IPS-NIHi7 (cell line): ENCODE data around the gene LAD1.

Experiments
- DNase-seq: peaks from one replicate; pipeline ENCODE4 v3.0.0; 2012; ENCODE audit warnings: mixed read lengths; ENCODE audit errors: extremely low spot score

Gene LAD1, protein sequence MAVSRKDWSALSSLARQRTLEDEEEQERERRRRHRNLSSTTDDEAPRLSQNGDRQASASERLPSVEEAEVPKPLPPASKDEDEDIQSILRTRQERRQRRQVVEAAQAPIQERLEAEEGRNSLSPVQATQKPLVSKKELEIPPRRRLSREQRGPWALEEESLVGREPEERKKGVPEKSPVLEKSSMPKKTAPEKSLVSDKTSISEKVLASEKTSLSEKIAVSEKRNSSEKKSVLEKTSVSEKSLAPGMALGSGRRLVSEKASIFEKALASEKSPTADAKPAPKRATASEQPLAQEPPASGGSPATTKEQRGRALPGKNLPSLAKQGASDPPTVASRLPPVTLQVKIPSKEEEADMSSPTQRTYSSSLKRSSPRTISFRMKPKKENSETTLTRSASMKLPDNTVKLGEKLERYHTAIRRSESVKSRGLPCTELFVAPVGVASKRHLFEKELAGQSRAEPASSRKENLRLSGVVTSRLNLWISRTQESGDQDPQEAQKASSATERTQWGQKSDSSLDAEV

DNA sequence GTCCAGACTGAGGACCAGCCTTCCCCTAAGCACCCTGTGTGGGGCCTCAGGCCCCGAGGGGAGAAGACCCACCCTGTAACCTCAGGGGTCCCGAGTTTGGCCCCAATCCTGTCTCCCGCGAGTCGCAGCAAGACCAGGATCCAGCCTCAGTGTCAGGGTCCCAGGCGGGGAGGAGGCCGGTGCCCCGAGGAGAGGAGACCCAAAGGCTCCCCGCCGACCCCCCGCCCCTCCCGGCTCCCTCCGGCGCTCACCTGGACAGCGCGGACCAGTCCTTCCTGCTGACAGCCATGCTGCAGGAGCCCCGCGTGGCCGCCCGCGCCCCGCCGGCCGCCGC lies at the start of gene LAD1:
Gene LAD1, minus strand, starts transcription at position 307 of the 334 bp plus-strand sequence. Its CDS starts 18 bp downstream, at position 289.
- DNase-seq: no peak

DNA sequence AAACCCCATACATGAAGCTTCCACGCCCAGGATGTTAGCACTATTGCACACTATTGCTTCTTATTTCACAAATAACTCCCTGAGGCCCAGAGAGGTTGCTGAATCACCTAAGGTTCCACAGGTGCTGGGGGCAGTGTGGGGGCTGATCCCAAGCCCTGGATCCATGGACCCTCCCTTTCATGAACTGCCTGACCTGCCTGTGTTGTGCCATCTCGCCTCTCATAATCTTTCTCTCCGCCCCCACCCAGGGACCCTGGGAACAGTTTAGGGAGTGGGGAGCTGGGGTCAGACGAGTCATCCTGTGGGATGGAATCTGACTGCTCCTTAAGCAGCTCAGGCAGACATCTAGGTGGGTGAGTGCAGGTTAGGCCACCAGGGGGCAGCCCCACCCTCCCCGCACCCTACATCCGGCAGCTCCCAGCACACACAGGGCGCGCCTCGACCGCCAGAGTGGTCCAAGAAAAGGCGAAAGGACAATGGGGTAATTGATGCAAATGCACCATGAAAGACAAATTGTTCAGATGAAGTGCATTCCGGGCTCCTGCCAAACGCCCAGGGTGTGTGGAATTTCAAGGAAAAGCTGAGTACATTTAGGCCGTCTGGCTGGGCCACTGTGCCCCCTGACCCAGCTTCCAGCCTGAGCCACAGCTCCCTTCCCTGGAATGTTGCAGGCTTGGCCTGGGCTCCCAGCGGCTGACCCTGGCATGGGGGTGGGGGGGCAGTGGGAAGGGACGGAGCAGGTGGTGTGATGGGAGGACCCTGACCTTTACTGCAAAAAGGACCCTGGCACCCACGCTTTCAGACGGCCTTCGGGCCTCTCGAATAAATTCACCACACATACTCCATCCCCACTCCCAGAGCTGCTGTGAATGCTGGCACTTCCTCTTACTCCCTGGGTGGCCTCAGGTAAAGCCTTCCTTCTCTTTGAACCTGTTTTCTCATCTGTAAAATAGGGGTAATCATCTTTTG lies 49.1 kb upstream of the LAD1 start:
- peak; percentile 88 for DNase-seq

DNA sequence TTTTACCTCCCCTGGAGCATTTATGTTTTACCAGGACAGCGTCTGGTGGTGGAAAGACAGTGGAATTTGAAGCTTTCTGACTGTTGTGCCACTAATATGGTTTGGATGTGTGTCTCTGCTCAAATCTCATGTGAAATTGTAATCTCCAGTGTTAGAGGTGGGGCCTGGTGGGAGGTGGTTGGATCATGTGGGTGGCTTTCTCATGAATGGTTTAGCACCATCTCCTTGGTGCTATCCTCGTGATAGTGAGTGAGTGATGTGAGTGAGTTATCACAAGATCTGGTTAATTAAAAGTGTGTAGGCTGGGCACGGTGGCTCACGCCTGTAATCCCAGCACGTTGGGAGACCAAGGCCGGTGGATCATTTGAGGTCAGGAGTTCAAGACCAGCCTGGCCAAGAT lies 46.2 kb upstream of the LAD1 start:
- DNase-seq: no peak

DNA sequence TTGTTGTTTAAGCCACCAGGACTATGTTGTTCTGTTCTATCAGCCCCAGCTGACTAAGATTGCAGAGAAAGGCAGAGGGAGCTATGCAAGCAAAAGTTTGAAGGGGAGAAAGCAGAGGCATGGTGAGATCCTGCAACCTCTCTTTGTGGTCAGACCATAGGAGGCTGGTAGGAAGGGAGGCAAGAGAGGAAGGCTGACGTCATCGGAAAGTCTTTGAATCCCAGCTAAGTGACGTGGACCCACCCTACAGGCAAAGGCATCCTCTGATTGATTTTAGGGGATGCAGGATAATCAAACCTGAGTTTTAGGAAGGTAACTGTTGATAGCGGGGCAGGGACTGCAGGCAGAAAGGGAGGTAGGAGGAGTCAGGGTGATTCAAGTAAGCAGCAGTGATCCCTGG lies 45.7 kb upstream of the LAD1 start:
- no peak for DNase-seq

DNA sequence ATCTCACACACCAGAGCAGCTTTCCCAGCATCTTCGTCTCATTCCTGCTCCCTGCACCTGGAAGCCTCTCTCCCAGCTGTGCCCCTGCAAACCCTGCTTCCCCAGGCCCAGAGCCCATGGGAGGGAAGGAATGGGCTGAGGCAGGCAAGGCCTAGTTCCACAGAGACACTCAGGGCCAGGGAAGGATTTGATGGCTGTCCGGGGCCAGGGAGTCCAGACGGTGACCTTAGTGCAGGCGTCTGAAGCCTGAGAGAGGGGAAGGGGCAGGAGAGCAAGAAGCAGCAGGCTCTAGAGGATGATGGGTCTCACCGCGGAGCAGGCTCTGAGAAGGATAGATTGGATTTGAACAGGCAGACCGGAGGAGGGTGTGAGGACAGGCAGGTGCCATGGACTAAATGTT lies 44.6 kb upstream of the LAD1 start:
- no peak for DNase-seq

DNA sequence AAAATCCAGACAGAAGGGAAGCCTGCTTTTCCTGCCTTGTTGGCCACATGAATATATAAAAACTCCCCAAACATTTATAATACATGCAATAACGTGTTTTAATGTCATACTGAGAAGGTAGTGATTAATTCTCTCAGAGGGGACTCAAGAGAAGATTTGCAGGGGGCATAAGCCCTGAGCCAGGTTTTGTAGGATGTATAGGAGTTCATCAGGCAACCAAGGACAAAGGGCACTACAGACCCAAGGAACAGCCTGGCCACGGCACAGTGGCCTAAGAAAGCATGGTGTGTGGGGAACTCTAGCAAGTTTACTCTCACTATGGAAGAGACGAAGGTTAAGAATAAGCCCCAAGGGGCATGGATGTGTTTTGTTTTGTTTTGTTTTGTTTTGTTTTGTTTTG lies 37.8 kb upstream of the LAD1 start:
- DNase-seq: no peak

DNA sequence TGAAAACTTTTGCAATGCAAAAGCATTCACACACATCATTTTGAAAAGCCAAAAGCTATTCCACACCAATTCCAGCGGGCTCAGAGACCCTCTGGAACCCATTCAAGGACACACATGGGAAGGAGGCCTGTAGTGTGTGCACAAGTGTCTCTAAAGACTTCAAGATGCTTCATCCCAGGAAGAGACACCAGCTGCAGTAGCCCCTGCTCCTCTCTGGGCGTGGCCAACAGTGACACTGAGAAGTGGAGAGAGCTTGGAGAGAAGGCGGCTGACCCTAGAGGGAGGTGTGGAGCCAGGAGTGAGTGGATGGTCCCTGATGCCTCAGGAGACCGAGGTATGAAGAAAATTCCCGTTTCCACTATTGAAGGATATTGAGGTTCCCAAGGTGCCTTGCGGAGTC lies 37.3 kb upstream of the LAD1 start:
- DNase-seq: peak; percentile 84

DNA sequence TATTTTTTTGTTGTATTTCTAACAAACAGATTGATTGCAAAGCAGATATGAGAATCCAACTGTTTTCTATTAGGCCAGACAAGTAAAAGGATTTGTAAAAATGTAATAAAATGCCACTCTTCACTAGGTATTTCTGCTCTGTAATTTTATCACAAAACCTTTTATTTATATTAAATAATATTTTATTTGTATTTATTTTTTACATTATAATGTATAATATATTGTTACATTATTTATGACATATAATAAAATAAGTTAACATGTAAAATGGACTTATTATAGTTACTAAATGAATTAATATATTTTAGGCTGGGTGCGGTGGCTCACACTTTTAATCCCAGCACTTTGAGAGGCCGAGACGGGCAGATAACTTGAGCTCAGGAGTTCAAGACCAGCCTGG lies 35.1 kb upstream of the LAD1 start:
- DNase-seq: no peak

DNA sequence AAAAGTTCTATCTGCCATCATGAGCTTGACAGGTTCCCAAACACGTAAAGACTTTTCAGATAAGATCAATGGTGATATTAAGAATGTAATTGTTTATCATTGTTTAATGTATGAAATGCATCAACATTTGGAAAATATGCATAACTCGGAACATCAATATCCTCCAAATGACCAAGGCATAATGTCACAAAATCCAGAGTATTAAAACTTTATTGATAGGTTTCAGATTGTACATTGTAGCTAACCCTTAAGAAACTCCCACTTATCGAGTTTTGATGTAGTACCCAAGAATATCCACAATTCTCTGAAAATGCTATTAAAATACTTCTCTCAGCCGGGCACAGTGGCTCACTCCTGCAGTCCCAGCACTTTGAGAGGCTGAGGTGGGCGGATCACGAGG lies 34.5 kb upstream of the LAD1 start:
- DNase-seq: no peak

DNA sequence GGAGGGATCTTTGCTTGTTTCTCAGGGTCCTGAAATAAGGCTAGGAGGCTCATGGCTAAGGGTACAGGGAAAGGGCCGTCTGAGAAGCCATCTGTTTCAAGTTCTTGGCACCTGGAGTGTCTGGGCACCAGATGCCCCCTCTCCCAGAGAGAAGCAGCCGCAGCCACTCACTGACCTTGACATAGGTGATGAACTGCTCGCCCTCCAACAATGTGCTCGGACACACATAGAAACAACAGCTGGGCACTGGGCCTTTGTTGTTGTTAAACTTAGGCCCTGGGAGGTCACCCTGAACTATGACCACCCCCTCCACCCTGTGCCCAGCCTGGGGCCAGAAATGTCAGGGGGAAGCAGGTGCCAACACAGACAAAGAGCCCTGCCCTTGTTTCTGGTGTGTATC lies 31.7 kb upstream of the LAD1 start:
- DNase-seq: no peak

DNA sequence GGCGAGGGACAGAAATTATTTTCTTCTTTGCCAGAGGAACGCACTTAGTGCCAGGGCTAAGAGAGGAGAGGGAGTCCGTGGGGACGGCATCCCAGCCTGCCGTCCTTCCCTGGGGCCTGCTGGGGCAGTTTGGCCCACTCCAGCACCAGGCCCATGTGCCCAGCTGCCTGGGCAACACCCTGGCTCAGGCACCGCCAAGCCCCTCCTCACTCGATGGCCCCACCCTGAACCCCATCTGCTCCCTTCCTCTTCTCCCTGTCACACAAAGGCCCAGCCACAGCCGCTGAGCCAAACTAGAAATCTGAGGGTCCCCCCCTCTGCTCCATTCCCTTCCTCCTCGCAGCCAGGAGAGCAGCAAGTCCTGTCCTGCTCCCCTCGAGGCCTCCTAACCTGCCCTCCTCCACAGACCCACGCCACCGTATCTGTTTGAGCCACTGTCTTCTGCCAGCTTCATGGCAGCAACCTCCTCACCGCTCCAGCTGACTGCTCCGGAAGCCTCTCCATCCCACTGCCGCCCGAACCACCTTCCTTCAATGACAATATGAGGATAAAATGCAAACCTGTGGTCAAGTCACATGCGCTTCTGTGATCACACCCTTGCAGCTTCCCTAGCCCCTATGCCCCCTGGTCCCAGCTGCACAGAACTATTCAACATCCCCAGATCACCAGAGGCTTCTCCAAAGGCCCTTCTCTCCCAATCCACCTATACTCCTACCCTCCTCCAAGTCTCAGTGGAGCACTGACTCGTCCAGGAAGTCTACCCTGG lies 30.8 kb upstream of the LAD1 start:
- no peak for DNase-seq

DNA sequence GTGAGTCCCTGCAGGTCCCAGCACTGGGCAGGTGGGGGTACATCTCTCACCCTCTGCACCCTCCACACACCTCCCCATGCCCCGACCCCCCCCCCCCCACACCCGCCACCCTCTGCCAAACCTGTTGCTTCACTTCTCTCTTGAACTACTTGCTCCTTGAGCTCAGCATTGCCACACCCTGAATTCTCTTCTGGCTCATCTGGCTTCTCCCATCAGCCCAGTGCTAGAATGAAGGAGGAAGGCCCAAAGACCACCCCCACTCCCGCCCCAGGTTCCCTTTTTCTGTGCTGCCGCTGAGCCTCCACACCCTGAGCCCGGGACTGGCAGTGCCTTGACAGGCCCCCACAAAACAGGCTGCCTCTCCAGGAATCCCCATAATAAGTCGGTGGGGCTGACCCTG lies 28.8 kb upstream of the LAD1 start:
- no peak for DNase-seq

DNA sequence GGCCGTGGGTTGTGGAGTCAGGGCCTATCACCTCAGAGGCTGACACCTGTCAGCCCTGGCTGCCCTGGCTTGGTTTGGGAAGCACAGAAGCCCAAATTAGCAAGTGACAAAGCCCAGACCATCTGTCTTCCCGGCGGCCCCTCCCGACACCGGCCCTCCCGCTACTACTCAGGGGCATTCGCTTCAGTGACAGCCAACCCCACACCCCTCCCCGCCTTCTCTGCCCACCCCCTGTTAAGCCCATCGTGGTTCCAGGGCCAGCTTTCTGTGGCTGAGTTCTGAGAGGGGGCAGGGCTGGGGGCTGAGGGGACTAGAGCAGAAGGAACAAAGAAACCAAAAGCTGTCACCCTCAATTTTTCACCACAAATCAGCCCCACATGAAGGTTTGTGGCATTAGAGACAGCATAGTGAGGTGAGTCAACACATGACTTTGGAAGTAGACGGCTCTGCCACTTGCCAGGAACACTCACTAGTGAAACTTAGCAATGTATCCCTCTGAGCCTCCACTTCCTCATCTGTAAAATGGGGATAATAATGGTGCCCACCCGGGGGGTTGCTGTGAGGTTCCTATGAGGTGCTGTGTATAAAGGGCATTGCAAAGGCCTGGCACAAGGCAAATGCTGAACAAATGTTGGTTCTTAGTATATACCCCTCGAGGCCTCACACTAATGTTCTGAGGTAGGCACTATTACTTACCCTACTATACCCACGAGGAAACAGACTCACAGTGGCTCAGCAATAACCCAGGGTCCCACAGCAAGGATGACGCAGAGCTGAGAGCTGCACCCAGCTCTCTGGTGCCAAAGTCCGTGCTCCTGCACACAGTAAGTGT lies 27.6 kb upstream of the LAD1 start:
- DNase-seq: no peak

DNA sequence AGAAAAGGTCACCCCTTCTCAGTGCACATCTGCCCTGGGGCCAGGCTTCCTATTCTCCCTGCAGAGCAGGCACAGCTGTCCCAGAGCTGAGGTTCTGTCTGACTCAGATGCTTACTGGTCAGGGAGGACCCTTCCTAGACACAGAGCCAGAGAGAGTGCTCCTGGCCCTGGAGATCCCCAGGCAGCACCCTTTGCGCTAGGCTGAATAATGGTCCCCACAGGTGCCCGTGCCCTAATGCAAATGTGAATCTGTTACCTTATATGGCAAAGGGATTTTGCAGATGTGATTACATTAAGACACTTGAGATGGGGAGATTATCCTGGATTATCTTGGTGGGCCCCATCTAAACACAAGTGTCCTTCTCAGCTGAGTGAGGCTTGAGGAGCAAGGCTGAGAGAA lies 25.0 kb upstream of the LAD1 start:
- DNase-seq: no peak

DNA sequence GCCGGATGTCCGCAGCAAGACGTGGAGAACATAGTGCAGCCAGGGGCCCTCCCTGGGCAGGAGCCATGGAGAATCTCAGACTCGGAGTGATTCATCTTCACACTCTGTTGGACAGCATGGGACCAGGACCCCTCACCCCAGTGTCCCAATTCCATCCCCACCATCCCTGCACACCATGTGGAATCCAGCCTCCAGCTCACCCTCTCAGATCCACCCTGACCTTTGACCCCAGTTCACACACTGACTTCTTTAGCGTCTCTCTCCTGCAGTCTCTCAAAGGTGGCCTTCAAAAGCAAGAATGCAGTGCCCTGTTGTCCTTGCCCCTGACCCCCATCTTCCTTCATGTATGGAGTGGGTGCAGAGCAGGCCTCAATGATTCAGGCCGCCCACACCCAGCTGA lies 24.5 kb upstream of the LAD1 start:
- no peak for DNase-seq

DNA sequence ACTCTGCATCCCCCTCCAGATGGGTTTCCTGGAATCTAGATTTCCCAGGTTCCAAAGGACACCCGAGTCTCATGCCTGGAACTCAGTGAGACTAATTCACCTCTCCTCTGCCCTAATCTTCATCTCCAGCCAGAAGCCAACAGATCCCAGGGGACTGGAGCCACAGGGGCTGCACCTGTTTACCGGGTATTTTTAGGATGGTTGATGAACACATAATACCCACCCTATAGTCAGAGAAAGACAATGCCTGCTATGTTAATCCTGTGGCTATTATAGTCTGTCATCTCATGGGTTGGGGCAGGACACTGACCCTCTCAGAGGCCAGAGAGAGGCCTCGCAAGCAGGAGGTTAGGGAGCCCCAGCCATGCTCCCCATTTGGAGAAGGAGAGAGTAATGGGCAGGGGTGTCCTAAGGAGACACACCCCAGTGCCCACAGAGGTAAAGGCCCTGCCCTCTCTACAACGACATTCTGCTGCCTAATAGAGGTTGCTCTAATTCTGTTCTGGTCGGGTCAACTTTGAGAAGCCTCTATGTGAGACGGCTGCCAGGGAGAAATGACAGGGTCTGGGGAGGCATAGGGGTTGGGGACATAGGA lies 23.4 kb upstream of the LAD1 start:
- no peak for DNase-seq

DNA sequence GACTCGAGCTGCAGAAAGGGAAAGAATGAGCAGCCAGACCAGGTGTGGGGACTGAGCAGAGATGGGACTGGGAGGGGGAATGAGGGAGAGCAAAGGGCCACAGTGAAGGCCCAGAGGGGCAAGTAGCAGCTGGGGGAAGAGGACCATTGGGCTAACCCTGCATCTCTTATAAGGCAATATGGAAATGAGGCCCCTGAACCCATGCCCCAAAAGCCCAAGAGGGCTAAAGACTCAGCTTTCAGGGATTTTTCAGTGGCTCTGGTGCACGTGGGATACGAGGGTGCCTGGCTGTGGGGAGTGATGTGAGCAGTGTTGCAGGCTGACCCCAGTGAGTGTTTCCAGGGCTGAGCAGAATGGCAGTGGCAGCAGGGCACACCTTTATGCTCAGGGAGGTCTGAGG lies 22.9 kb upstream of the LAD1 start:
- no peak for DNase-seq

DNA sequence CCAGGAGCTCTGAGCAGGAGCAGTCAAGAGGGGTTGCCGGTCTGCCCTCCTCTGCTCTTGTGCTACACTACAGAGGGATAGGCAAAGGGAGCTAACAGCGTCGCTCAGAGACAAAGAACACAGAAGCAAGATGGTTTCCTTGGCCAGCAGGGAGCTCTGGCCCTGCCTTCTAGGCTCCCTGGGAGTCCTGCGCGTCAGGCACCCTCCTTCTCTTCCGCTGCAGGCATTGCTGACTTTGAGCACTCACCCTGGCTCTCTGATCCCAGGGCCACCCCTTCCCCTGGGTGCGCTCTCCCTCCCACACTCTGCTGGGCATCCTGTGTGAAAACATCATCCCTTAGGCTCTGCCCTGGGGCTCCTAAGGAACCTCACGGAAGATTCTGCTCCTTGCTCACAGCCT lies 21.9 kb upstream of the LAD1 start:
- no peak for DNase-seq

DNA sequence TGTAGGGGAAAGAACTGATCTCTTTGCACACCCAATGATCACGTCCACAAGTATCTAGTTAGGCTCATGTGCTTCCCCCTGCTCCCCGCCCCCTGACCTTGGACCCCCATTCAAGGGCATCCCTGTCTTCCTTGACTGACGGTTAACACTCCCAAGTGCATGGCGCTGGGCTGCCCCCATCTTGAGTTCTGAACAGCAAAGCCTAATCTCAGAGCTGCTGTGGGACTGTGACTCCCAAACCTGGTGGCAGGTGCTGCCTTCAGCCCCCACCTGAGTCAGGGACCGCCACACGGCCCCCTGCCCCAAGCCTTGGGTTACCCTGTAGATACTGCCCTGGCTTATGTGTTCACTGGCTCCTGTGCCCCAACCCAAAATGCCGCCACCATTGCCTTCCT lies 21.5 kb upstream of the LAD1 start:
- no peak for DNase-seq

DNA sequence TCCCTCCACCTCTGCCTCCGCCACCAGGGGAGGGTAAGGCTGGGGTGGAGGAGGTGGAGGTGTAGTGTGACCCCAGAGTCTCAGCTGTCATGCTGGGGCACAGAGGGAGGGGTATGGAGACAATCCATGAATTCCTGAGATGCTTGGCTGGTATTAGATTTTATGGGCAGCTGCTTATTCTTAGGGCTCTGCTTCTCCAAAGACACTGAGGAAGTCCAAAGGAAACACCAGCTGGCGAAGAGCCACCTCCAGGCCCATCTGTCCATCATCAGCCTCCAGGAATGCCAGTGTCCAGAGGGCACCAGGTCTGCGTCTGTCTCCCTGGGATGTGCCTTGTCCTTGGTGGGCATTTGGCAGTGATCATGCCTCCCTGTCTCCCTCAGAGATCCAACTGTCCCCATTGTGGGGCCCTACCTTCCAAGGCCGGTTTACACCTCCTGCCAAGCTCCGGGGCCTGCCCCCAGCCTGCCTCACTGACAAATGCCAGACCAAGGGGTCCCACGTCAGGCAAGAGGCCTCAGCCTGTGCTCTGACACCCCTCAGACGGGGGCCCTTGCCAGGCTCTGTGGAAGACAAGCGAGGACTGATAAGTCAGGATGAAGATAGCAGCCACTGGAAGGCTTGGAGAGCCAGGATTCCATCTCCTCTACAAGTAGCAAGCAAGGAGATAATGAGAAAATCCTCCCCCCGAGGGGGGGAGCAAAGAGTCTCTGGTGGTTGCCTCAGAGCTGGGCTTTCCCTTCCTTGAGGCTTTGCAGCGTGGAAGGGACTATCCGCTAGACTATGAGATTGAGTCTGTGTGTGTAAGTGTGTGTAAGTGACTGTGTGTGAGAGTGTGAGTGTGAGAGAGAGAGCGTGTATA lies 20.9 kb upstream of the LAD1 start:
- no peak for DNase-seq
